HCEC 1CT (cell line): ENCODE measurements around the gene DGKD.
"Not testable (repeated sequence)": the region's sequence is repeated elsewhere in the genome, so short reads cannot be mapped to it uniquely, and the experiment has no call there.

Experiments
- DNase-seq: peaks from one replicate; pipeline ENCODE4 v3.0.0-alpha.2; 2017

Gene DGKD

GRCh38 chr2:233353769-233354499 is at the start of gene DGKD:
Gene DGKD (plus strand): TSS chr2:233354494. CDS start chr2:233354519, 25 bp downstream.
- DNase-seq, result peak; percentile 30

- DNase-seq, result no peak
Observed at GRCh38 chr2:233307565-233307964, 46.7 kb upstream of the DGKD start, which contains the start of gene SAG. Gene SAG (plus strand): TSS chr2:233307816. CDS start chr2:233309190, 1,374 bp downstream.

- no peak for DNase-seq
Observed at GRCh38 chr2:233311241-233311926, 42.9 kb upstream of the DGKD start.

- DNase-seq, result no peak
Observed at GRCh38 chr2:233312874-233313273, 41.4 kb upstream of the DGKD start.

GRCh38 chr2:233314180-233314925 is 39.9 kb upstream of the DGKD start:
- DNase-seq, result no peak

- no peak for DNase-seq
Observed at GRCh38 chr2:233317196-233317943, 36.9 kb upstream of the DGKD start.

- no peak for DNase-seq
Observed at GRCh38 chr2:233319256-233319655, 35.0 kb upstream of the DGKD start.

- DNase-seq, result no peak
Observed at GRCh38 chr2:233320470-233320869, 33.8 kb upstream of the DGKD start.

GRCh38 chr2:233321166-233321565 is 33.1 kb upstream of the DGKD start:
- no peak for DNase-seq

GRCh38 chr2:233323851-233324250 is 30.4 kb upstream of the DGKD start:
- DNase-seq, result no peak

- no peak for DNase-seq
Observed at GRCh38 chr2:233325256-233325655, 29.0 kb upstream of the DGKD start.

- DNase-seq, result no peak
Observed at GRCh38 chr2:233325814-233326213, 28.5 kb upstream of the DGKD start.

GRCh38 chr2:233326500-233326899 is 27.8 kb upstream of the DGKD start:
- DNase-seq, result no peak

GRCh38 chr2:233328922-233329321 is 25.4 kb upstream of the DGKD start:
- DNase-seq, result no peak

GRCh38 chr2:233329489-233330135 is 24.7 kb upstream of the DGKD start:
- no peak for DNase-seq

GRCh38 chr2:233331536-233331935 is 22.8 kb upstream of the DGKD start:
- DNase-seq, result no peak

GRCh38 chr2:233332125-233332524 is 22.2 kb upstream of the DGKD start:
- no peak for DNase-seq

GRCh38 chr2:233334915-233335314 is 19.4 kb upstream of the DGKD start:
- no peak for DNase-seq

GRCh38 chr2:233336091-233336490 is 18.2 kb upstream of the DGKD start:
- not testable (repeated sequence) for DNase-seq

- no peak for DNase-seq
Observed at GRCh38 chr2:233336541-233336940, 17.8 kb upstream of the DGKD start.

GRCh38 chr2:233338046-233338445 is 16.2 kb upstream of the DGKD start:
- no peak for DNase-seq

GRCh38 chr2:233338812-233339368 is 15.4 kb upstream of the DGKD start:
- DNase-seq, result no peak
